BJ (cell line): ENCODE data around the gene KMT2C. TPM values are rescaled to one million over a fixed set of nuclear protein-coding genes. Genes with fewer than 3 reads are reported as not detected.
A peak's percentile ranks its signal among the peaks of the same experiment; 100 is the strongest.
"Not testable (repeated sequence)": the region's sequence is repeated elsewhere in the genome, so short reads cannot be mapped to it uniquely, and the experiment has no call there.

Experiments used
- CTCF ChIA-PET: fragments of 350-600 bp; formaldehyde crosslinking; extraction: SDS; loops from one replicate; lab custom pipeline; 2021; ENCODE audit warnings: antibody characterized with exemption, inconsistent platforms; lab: Yijun Ruan, JAX
- POLR2A ChIA-PET: fragments of 300-600 bp; sonication (Branson Sonifier 250); formaldehyde crosslinking; extraction: SDS; loops from one replicate; lab custom pipeline; 2021; ENCODE audit warnings: antibody characterized with exemption; lab: Charles Lee
- DNase-seq: peaks from one replicate; pipeline ENCODE4 v3.0.0-alpha.2; 2011; ENCODE audit warnings: low read depth
- H3K27me3 ChIP-seq: 2 replicates; pipeline ENCODE4 v1.6.0; 2011; ENCODE audit warnings: low read length; ENCODE audit not compliant: control insufficient read depth, insufficient read depth
- H3K36me3 ChIP-seq: 2 replicates; pipeline ENCODE4 v1.5.1; 2011; ENCODE audit warnings: low read length; ENCODE audit not compliant: control insufficient read depth, insufficient read depth
- H3K4me3 ChIP-seq: 2 replicates; pipeline ENCODE4 v1.5.1; 2011; ENCODE audit warnings: low read depth, mild to moderate bottlenecking, control low read depth, low read length
- polyA plus RNA-seq: library from polyadenylated mRNA; depleted of rRNA; stranded (reverse); fragments of >200 nt; gene quantifications from 2 replicates; pipeline ENCODE4 v1.2.3, GENCODE V29; 2011
- TF ChIP-seq, protein P1 (sequence below): IDR thresholded peaks from 2 replicates; pipeline ENCODE4 v1.5.1; 2011; ENCODE audit warnings: low read depth, mild to moderate bottlenecking, control low read depth, inconsistent platforms, low read length, moderate library complexity; ENCODE audit not compliant: insufficient read depth

KMT2C gene
- polyA plus RNA-seq, 1 experiment = 6.9 TPM

DNA sequence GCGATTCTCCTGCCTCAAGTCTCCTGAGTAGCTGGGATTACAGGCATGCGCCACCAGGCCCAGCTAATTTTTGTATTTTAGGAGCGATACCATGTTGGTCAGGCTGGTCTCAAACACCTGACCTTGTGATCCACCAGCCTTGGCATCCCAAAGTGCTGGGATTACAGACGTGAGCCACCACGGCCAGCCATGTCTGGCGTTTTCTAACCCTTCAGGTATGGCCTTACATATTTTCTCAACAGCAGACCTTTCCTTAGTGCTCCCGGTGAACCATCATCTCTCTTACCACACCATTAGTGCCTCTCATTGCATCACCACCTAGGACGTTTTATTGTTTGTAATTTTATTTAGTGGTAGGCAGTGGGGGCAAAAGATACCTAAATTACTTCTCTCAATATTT is 194.5 kb downstream of the KMT2C start:
- H3K27me3 ChIP-seq, H3K36me3 ChIP-seq, H3K4me3 ChIP-seq, POLR2A ChIA-PET, DNase-seq: not testable (repeated sequence)
- CTCF ChIA-PET = interaction anchor here (1.3 kb wide), 1 partner anchor 11 kb away, joined by 6 read pairs; no protein-coding TSS in a partner anchor

DNA sequence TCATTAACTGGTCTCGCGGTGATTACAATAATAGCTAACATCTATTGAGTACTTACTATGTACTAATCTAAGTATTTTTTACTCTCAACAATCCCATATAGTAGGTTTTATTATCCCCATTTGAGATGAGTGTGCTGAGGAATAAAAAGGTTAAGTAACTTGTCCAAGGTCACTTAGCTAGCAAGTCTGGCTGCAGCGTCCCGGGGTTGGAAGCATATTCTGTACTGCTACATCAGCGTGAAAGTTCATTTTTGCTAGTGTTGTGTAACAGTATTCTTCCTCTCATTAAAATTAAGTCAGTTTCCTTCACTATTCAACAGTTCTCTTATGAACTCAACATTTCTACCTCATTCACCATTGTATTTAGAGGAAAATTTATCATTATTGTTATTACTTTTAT is 199.5 kb downstream of the KMT2C start:
- CTCF ChIA-PET, DNase-seq, H3K4me3 ChIP-seq, POLR2A ChIA-PET, H3K36me3 ChIP-seq, H3K27me3 ChIP-seq: not testable (repeated sequence)

DNA sequence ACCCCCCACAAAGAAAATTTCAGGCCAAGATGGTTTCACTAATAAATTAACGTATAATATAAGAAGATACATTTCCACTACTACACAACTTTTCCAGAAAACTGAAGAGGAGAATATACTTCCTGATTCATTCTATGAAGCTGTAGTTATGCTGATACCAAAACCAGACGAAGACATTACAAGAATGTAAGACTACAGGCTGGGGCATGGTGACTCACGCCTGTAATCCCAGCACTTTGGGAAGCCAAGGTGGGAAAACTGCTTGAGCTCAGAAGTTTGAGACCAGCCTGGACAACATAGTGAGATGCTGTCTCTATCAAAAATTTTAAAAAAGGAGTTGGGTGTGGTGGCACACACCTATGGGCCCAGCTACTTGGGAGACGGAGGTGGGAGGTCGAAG is 201.4 kb downstream of the KMT2C start:
- H3K4me3 ChIP-seq, CTCF ChIA-PET, H3K27me3 ChIP-seq, H3K36me3 ChIP-seq: not testable (repeated sequence)
- peak; percentile 3 for DNase-seq
- POLR2A ChIA-PET = interaction anchor here (0.6 kb wide), 1 partner anchor 228 kb away, joined by 6 read pairs; no protein-coding TSS in a partner anchor

DNA sequence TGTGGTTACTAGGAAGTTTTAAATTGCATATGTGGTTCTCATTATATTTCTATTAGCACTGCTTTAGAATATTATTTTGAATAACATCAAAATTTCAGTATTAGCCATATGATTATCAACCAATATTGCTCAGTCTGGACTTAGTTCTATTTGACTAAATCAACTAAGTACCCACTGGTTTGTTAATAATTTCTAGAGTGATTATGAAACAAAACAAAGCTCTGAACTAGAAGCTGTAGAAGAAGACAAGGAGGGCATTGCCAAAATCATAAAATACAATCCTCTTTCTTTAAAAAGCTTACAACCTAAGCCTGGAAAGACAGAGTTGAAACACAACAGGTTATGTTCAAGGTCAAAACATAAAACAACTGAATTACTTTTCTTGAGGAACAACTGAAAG is 204.7 kb downstream of the KMT2C start:
- TF ChIP-seq, protein P1, sequence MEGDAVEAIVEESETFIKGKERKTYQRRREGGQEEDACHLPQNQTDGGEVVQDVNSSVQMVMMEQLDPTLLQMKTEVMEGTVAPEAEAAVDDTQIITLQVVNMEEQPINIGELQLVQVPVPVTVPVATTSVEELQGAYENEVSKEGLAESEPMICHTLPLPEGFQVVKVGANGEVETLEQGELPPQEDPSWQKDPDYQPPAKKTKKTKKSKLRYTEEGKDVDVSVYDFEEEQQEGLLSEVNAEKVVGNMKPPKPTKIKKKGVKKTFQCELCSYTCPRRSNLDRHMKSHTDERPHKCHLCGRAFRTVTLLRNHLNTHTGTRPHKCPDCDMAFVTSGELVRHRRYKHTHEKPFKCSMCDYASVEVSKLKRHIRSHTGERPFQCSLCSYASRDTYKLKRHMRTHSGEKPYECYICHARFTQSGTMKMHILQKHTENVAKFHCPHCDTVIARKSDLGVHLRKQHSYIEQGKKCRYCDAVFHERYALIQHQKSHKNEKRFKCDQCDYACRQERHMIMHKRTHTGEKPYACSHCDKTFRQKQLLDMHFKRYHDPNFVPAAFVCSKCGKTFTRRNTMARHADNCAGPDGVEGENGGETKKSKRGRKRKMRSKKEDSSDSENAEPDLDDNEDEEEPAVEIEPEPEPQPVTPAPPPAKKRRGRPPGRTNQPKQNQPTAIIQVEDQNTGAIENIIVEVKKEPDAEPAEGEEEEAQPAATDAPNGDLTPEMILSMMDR = no peak
- Histone ChIP-seq H3K4me3 (no peak overlapping the region), H3K36me3 (peaks cover 1% of the 10 kb centered on the region; the same call in 1 of the 2 replicates), H3K27me3 (no peaks in the 10 kb centered on the region)
- DNase-seq = no peak
- ChIA-PET CTCF (no interaction called here), POLR2A (no interaction called here)

DNA sequence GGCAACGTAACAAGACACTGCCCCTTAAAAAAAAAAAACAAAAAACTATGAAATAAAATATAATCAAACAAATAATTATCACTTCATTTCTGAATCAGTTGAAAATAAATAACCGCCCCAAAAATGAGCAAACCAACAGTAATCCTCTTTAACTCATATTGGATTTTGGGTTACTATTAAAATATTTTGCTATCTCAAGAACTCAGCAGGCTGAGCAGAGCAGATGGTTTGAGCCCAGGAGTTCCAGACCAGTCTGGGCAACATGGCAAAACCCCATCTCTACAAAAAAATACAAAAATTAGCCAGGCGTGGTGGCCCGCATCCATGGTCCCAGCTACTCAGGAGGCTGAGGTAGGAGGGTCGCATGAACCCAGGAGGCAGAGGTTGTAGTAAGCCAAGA is 216.2 kb downstream of the KMT2C start:
- H3K36me3 ChIP-seq, POLR2A ChIA-PET, DNase-seq, H3K27me3 ChIP-seq, CTCF ChIA-PET, H3K4me3 ChIP-seq: not testable (repeated sequence)

DNA sequence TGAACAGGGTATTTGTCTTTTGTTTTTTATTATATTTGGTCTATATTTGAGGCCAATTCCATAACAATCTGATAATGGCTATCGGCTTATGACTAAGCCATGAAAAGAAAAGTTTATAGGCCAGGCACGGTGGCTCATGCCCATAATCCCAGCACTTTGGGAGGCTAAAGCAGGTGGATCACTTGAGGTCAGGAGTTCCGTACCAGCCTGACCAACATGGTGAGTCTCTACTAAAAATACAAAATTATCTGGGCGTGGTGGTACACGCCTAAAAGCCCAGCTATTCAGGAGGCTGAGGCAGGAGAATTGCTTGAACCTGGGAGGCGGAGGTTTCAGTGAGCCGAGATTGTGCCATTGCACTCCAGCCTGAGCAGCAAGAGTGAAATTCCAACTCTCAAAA is 227.0 kb downstream of the KMT2C start:
- H3K36me3 ChIP-seq, CTCF ChIA-PET, H3K27me3 ChIP-seq, H3K4me3 ChIP-seq, DNase-seq, POLR2A ChIA-PET: not testable (repeated sequence)

DNA sequence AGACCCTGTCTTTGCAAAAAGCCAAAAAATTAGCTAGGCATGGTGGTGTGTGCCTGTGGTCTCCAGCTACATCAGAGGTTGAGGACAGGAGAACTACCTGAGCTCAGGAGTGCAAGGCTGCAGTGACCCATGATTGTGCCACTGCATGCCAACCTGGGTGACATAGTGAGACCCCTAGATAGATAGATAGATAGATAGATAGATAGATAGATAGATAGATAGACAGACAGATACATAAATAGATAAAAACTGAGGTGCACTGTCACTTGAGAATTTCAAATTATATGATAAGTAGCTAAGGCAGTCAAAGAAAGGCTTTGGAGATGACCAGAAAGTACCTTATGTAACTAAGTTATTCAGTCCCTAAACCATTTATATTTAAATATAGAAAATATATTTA is 231.4 kb downstream of the KMT2C start:
- CTCF ChIA-PET, DNase-seq, H3K27me3 ChIP-seq, H3K36me3 ChIP-seq, POLR2A ChIA-PET, H3K4me3 ChIP-seq: not testable (repeated sequence)

DNA sequence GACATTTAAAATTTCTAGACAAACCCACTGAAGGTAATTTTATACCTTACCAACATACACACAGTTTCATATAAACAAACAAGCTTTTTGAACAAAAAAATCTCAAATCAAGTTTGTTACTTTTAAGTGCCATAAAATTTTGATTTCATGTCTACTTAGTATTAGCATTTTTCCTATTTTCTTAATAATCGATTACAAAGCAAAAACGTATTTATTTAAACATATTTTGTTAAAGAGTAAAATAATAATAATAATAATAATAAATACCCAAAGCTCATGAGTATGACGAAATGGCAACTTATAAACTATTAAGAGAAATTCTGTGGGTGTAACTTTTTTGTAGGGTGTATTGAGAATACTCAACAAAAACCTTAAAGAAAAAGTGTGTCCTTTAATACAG is 232.7 kb downstream of the KMT2C start:
- POLR2A ChIA-PET = interaction anchor here (0.7 kb wide), 1 partner anchor 142 kb away, joined by 3 read pairs; no protein-coding TSS in a partner anchor
- DNase-seq = no peak
- TF ChIP-seq, protein P1 = no peak
- CTCF ChIA-PET = interaction anchor here (0.5 kb wide), 1 partner anchor 184 kb away, joined by 3 read pairs; no protein-coding TSS in a partner anchor
- Histone ChIP-seq H3K27me3 (no peaks in the 10 kb centered on the region), H3K4me3 (no peak overlapping the region), H3K36me3 (peaks cover 4% of the 10 kb centered on the region)
